Neural cell (in vitro differentiated cells): Measurements from ENCODE around the gene NHS. TPM values are rescaled to one million over a fixed set of nuclear protein-coding genes. Genes with fewer than 3 reads are reported as not detected.

ENCODE experiments used
- H2AFZ ChIP-seq: fragments of 200-600, 300-800 bp; sonication (generic), shearing (Covaris generic); 2 replicates; pipeline ENCODE4 v1.6.0; 2014; ENCODE audit warnings: low read depth, mild to moderate bottlenecking, antibody characterized with exemption, low read length, moderate library complexity
- H3F3A ChIP-seq: fragments of 200-600 bp; shearing (Covaris generic); 2 replicates; pipeline ENCODE4 v1.6.1; 2016; ENCODE audit warnings: mild to moderate bottlenecking, moderate library complexity, mixed read lengths, antibody characterized with exemption, low read length; ENCODE audit not compliant: insufficient read depth, poor library complexity, severe bottlenecking
- H3K27ac ChIP-seq: fragments of 200-600, 300-800 bp; sonication (generic), shearing (Covaris generic); 2 replicates; pipeline ENCODE4 v1.5.1; 2014; ENCODE audit warnings: mild to moderate bottlenecking, low read length, moderate library complexity
- H3K27me3 ChIP-seq: fragments of 300-800, 200-600 bp; sonication (generic), shearing (Covaris generic); 2 replicates; pipeline ENCODE4 v1.6.0; 2014; ENCODE audit warnings: mild to moderate bottlenecking, low read depth, low read length, moderate library complexity; ENCODE audit not compliant: insufficient read depth
- H3K36me3 ChIP-seq: fragments of 300-800, 200-600 bp; sonication (generic), shearing (Covaris generic); 2 replicates; pipeline ENCODE4 v1.5.1; 2014; ENCODE audit warnings: mild to moderate bottlenecking, antibody characterized with exemption, low read length, moderate library complexity; ENCODE audit not compliant: insufficient read depth
- H3K4me2 ChIP-seq: fragments of 300-800, 200-600 bp; sonication (generic), shearing (Covaris generic); 2 replicates; pipeline ENCODE4 v1.6.0; 2014; ENCODE audit warnings: mild to moderate bottlenecking, low read length
- H3K4me3 ChIP-seq: fragments of 300-800, 200-600 bp; sonication (generic), shearing (Covaris generic); 2 replicates; pipeline ENCODE4 v1.5.1; 2014; ENCODE audit warnings: mild to moderate bottlenecking, low read length, moderate library complexity
- H3K79me2 ChIP-seq: fragments of 200-600 bp; shearing (Covaris generic); replicated peaks from 2 replicates; pipeline ENCODE4 v1.6.0; 2014; ENCODE audit warnings: mild to moderate bottlenecking, low read length, moderate library complexity; ENCODE audit not compliant: insufficient read depth
- H3K9ac ChIP-seq: fragments of 300-800, 200-600 bp; sonication (generic), shearing (Covaris generic); 2 replicates; pipeline ENCODE4 v1.6.1; 2016; ENCODE audit warnings: mild to moderate bottlenecking, low read length, mixed read lengths
- H3K9me2 ChIP-seq: fragments of 200-600 bp; shearing (Covaris generic); 2 replicates; pipeline ENCODE4 v1.6.1; 2016; ENCODE audit warnings: mild to moderate bottlenecking, low read length, mixed read lengths; ENCODE audit not compliant: insufficient read depth
- H3K9me3 ChIP-seq: fragments of 200-600, 300-800 bp; sonication (generic), shearing (Covaris generic); 2 replicates; pipeline ENCODE4 v1.6.1; 2016; ENCODE audit warnings: mild to moderate bottlenecking, mixed run types, low read length, moderate library complexity, mixed read lengths
- H4K20me1 ChIP-seq: fragments of 200-600 bp; shearing (Covaris generic); 2 replicates; pipeline ENCODE4 v1.6.1; 2016; ENCODE audit warnings: mild to moderate bottlenecking, mixed run types; ENCODE audit not compliant: insufficient read depth
- EP300 ChIP-seq: fragments of 450-650 bp; conservative IDR thresholded peaks from 2 replicates; pipeline ENCODE4 v1.6.1; 2014; ENCODE audit warnings: antibody characterized with exemption, mild to moderate bottlenecking, moderate library complexity; ENCODE audit not compliant: poor library complexity, severe bottlenecking
- EZH2 ChIP-seq: fragments of 200-600, 300-800 bp; shearing (Covaris generic), sonication (generic); IDR thresholded peaks from 2 replicates; pipeline ENCODE4 v1.6.1; 2014; ENCODE audit warnings: antibody characterized with exemption, low read length, borderline replicate concordance, mild to moderate bottlenecking; ENCODE audit not compliant: insufficient read depth, poor library complexity, severe bottlenecking
- MXI1 ChIP-seq: fragments of 450-650 bp; conservative IDR thresholded peaks from 2 replicates; pipeline ENCODE4 v1.6.1; 2014; ENCODE audit warnings: antibody characterized with exemption, mild to moderate bottlenecking; ENCODE audit not compliant: poor library complexity, severe bottlenecking
- POLR2AphosphoS5 ChIP-seq: IDR thresholded peaks from 2 replicates; pipeline ENCODE4 v1.6.1; 2012
- RAD21 ChIP-seq: fragments of 450-650 bp; conservative IDR thresholded peaks from 2 replicates; pipeline ENCODE4 v1.6.1; 2014; ENCODE audit warnings: antibody characterized with exemption, mild to moderate bottlenecking, moderate library complexity
- SMC3 ChIP-seq: fragments of 450-650 bp; conservative IDR thresholded peaks from 2 replicates; pipeline ENCODE4 v1.6.1; 2014; ENCODE audit warnings: antibody characterized with exemption, mild to moderate bottlenecking, moderate library complexity; ENCODE audit not compliant: poor library complexity
- TAF1 ChIP-seq: IDR thresholded peaks from 2 replicates; pipeline ENCODE4 v1.6.1; 2012; ENCODE audit warnings: low read depth
- polyA plus RNA-seq: library from polyadenylated mRNA; depleted of rRNA; stranded (reverse); fragments of >200 nt; gene quantifications from 2 replicates; pipeline ENCODE4 v1.2.3, GENCODE V29; 2014
- TF ChIP-seq, protein P1 (sequence below): fragments of 450-650 bp; IDR thresholded peaks from 2 replicates; pipeline ENCODE4 v1.5.1; 2014; ENCODE audit warnings: antibody characterized with exemption, mild to moderate bottlenecking, moderate library complexity; ENCODE audit not compliant: poor library complexity, severe bottlenecking
- TF ChIP-seq, protein P2 (sequence below): IDR thresholded peaks from 2 replicates; pipeline ENCODE4 v1.6.1; 2012; ENCODE audit warnings: borderline replicate concordance

NHS gene
- polyA plus RNA-seq, 1 donor from 2014 or later: 1.9 TPM

DNA sequence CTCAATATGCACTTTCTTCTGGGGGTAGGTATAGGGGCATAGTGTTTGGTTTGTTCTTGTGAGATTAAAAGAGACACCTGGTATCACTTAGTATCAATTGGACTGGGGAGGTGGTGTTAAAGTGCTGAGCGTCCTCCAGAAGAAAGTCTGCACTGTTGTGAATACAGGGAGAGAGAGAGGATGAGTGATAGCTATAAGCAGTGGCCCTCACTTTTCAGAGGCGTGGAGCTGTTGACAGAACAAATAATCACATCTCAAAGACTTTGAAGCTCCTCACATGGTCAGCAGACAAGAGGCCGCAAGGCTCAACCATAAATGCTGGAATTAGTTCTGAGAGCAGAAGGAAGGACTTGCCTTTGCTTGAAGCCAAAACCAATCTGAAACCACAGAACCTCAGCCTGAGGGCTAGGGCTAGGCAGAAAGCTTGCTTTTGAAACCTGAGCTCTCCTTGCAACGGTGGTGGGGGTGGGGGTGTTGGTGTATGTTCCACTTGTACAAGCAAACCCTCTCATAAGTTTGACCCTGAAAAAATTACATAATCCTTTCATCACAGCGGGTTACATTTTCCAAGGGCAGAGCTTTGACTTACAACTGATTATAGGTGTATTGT lies 239.1 kb downstream of the NHS start:
- H3K9me2 ChIP-seq: no peaks in the 10 kb centered on the region
- H3K27me3 ChIP-seq: no peaks in the 10 kb centered on the region
- H3K4me3 ChIP-seq: no peak overlapping the region
- H3K9me3 ChIP-seq: no peaks in the 10 kb centered on the region
- H3K4me2 ChIP-seq: no peak overlapping the region
- no peaks in the 10 kb centered on the region for H4K20me1 ChIP-seq
- TF ChIP-seq, protein P1, sequence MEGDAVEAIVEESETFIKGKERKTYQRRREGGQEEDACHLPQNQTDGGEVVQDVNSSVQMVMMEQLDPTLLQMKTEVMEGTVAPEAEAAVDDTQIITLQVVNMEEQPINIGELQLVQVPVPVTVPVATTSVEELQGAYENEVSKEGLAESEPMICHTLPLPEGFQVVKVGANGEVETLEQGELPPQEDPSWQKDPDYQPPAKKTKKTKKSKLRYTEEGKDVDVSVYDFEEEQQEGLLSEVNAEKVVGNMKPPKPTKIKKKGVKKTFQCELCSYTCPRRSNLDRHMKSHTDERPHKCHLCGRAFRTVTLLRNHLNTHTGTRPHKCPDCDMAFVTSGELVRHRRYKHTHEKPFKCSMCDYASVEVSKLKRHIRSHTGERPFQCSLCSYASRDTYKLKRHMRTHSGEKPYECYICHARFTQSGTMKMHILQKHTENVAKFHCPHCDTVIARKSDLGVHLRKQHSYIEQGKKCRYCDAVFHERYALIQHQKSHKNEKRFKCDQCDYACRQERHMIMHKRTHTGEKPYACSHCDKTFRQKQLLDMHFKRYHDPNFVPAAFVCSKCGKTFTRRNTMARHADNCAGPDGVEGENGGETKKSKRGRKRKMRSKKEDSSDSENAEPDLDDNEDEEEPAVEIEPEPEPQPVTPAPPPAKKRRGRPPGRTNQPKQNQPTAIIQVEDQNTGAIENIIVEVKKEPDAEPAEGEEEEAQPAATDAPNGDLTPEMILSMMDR: no peak
- TF ChIP-seq, protein P2, sequence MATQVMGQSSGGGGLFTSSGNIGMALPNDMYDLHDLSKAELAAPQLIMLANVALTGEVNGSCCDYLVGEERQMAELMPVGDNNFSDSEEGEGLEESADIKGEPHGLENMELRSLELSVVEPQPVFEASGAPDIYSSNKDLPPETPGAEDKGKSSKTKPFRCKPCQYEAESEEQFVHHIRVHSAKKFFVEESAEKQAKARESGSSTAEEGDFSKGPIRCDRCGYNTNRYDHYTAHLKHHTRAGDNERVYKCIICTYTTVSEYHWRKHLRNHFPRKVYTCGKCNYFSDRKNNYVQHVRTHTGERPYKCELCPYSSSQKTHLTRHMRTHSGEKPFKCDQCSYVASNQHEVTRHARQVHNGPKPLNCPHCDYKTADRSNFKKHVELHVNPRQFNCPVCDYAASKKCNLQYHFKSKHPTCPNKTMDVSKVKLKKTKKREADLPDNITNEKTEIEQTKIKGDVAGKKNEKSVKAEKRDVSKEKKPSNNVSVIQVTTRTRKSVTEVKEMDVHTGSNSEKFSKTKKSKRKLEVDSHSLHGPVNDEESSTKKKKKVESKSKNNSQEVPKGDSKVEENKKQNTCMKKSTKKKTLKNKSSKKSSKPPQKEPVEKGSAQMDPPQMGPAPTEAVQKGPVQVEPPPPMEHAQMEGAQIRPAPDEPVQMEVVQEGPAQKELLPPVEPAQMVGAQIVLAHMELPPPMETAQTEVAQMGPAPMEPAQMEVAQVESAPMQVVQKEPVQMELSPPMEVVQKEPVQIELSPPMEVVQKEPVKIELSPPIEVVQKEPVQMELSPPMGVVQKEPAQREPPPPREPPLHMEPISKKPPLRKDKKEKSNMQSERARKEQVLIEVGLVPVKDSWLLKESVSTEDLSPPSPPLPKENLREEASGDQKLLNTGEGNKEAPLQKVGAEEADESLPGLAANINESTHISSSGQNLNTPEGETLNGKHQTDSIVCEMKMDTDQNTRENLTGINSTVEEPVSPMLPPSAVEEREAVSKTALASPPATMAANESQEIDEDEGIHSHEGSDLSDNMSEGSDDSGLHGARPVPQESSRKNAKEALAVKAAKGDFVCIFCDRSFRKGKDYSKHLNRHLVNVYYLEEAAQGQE: no peak
- TF ChIP-seq POLR2AphosphoS5 (no peak), TAF1 (no peak), EZH2 (no peak), RAD21 (no peak), MXI1 (no peak), SMC3 (no peak), EP300 (no peak)
- H3K36me3 ChIP-seq: no peaks in the 10 kb centered on the region
- H3F3A ChIP-seq: no peaks in the 10 kb centered on the region
- H2AFZ ChIP-seq: no peak overlapping the region
- no peaks in the 10 kb centered on the region for H3K79me2 ChIP-seq
- H3K27ac ChIP-seq: no peak overlapping the region
- H3K9ac ChIP-seq: no peak overlapping the region

DNA sequence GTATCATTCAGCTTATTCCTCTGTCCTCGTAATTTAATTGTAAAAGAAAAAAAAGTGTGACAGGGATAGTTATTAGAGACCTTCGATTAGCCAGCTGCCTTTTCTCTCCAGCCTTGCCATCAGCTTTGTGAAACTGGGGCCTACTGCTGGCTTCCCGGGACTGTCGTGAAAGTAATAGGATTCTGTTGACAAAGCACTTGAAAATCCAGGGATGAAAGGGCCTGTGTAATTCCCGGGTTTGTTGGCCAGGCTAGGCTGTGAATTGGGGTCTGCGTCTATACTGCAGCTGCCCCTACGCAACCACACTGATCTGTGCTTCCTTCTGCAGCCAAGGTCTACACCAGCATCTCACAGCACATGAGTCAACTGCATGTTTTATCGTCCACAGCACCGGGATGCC lies 241.9 kb downstream of the NHS start:
- no peaks in the 10 kb centered on the region for H3K79me2 ChIP-seq
- H3K36me3 ChIP-seq: no peaks in the 10 kb centered on the region
- H3K9ac ChIP-seq: no peak overlapping the region
- no peak overlapping the region for H3K4me3 ChIP-seq
- H3K9me2 ChIP-seq: no peaks in the 10 kb centered on the region
- no peaks in the 10 kb centered on the region for H3K9me3 ChIP-seq
- H3K27me3 ChIP-seq: no peaks in the 10 kb centered on the region
- no peak overlapping the region for H2AFZ ChIP-seq
- H3F3A ChIP-seq: no peaks in the 10 kb centered on the region
- no peak overlapping the region for H3K27ac ChIP-seq
- no peak overlapping the region for H3K4me2 ChIP-seq
- H4K20me1 ChIP-seq: no peaks in the 10 kb centered on the region
- TF ChIP-seq, protein P1: no peak
- TF ChIP-seq EP300 (no peak), SMC3 (no peak), MXI1 (no peak), POLR2AphosphoS5 (no peak), TAF1 (no peak), RAD21 (no peak), EZH2 (no peak)
- TF ChIP-seq, protein P2: no peak
